K562 (cell line): ENCODE measurements around the gene MICU1. TPM values are rescaled to one million over a fixed set of nuclear protein-coding genes. Genes with fewer than 3 reads are reported as not detected.
A peak's percentile ranks its signal among the peaks of the same experiment; 100 is the strongest.

ENCODE experiments used
- ATF1 ChIP-seq, 2 experiments: fragments of 450-650 bp in 1 of 2; IDR thresholded peaks; 2 replicates each; pipeline ENCODE4 v1.6.1; 2016; ENCODE audit warnings: missing compliant biosample characterization in 1 of 2, missing genetic modification characterization in 1 of 2
- C11orf30 ChIP-seq: fragments of 450-650 bp; IDR thresholded peaks from 2 replicates; pipeline ENCODE4 v1.6.1; 2016; ENCODE audit warnings: low read depth, mild to moderate bottlenecking
- CTCF ChIP-seq, 3 experiments: IDR thresholded peaks in 2 of 3; conservative IDR thresholded peaks in 1 of 3; 2 replicates each; pipeline ENCODE4 v1.5.1; 2011 to 2012; ENCODE audit warnings: low read length in 3 of 3, mild to moderate bottlenecking in 3 of 3, control low read depth in 2 of 3, improper control_type of control experiment in 1 of 3, inconsistent platforms in 1 of 3, low read depth in 1 of 3, mixed read lengths in 1 of 3, moderate library complexity in 1 of 3; ENCODE audit not compliant: insufficient read depth in 2 of 3
- ESRRB ChIP-seq: fragments of 250-450 bp; sonication (Bioruptor Pico); IDR thresholded peaks from 2 replicates; pipeline ENCODE4 v1.5.0; 2020; ENCODE audit warnings: mild to moderate bottlenecking, moderate library complexity, borderline replicate concordance
- HCFC1 ChIP-seq: IDR thresholded peaks from 2 replicates; pipeline ENCODE4 v1.6.1; 2012; ENCODE audit warnings: low read depth, low read length, improper control_type of control experiment
- HMGXB4 ChIP-seq: sonication (generic); formaldehyde crosslinking; IDR thresholded peaks from 2 replicates; pipeline ENCODE4 v1.8.1; 2023; ENCODE audit warnings: mild to moderate bottlenecking, missing genetic modification reagents
- MECOM ChIP-seq: fragments of 250-450 bp; sonication (Bioruptor Pico); IDR thresholded peaks from 2 replicates; pipeline ENCODE4 v1.8.0; 2022; ENCODE audit warnings: inconsistent platforms
- MEF2D ChIP-seq: conservative IDR thresholded peaks from 2 replicates; pipeline ENCODE4 v1.6.1; 2016; ENCODE audit warnings: low read depth, missing genetic modification characterization, missing compliant biosample characterization
- NCOA1 ChIP-seq: fragments of 450-650 bp; IDR thresholded peaks from 2 replicates; pipeline ENCODE4 v1.6.1; 2016; ENCODE audit warnings: low read depth
- NKRF ChIP-seq: fragments of 450-650 bp; IDR thresholded peaks from 2 replicates; pipeline ENCODE4 v1.6.1; 2016; ENCODE audit warnings: borderline replicate concordance
- NUFIP1 ChIP-seq: fragments of 450-650 bp; IDR thresholded peaks from 2 replicates; pipeline ENCODE4 v1.6.1; 2018; ENCODE audit not compliant: partially characterized antibody
- RHOXF2B ChIP-seq: fragments of 250-450 bp; sonication (Bioruptor Pico); conservative IDR thresholded peaks from 2 replicates; pipeline ENCODE4 v1.5.1; 2021
- SLC30A9 ChIP-seq: fragments of 250-450 bp; sonication (Bioruptor Pico); IDR thresholded peaks from 2 replicates; pipeline ENCODE4 v1.8.0; 2022; ENCODE audit warnings: mild to moderate bottlenecking, moderate library complexity
- SMC3 ChIP-seq: conservative IDR thresholded peaks from 2 replicates; pipeline ENCODE4 v1.6.1; 2011; ENCODE audit warnings: low read depth, low read length, improper control_type of control experiment; ENCODE audit not compliant: insufficient read depth
- SRF ChIP-seq, 2 experiments: fragments of 250-450, 450-650 bp in 1 of 2; sonication (Bioruptor Pico) in 1 of 2; sonication (generic) in 1 of 2; formaldehyde crosslinking; IDR thresholded peaks; 2 replicates each; pipeline versions ENCODE4 v1.5.0 to v1.5.1; 2020 to 2022; ENCODE audit warnings: mild to moderate bottlenecking in 1 of 2, missing genetic modification reagents in 1 of 2
- TAL1 ChIP-seq: fragments of 450-650 bp; IDR thresholded peaks from 2 replicates; pipeline ENCODE4 v1.6.1; 2016; ENCODE audit warnings: mild to moderate bottlenecking
- TEAD1 ChIP-seq, 2 experiments: fragments of 450-650 bp in 1 of 2; sonication (generic) in 1 of 2; formaldehyde crosslinking; IDR thresholded peaks; 2 replicates each; pipeline versions ENCODE4 v1.4.0 to v1.8.0; 2020 to 2022; ENCODE audit warnings: mild to moderate bottlenecking in 2 of 2, missing genetic modification reagents in 1 of 2
- ZNF282 ChIP-seq: sonication (generic); formaldehyde crosslinking; IDR thresholded peaks from 2 replicates; pipeline ENCODE4 v1.8.1; 2023; ENCODE audit warnings: missing genetic modification reagents
- ZNF384 ChIP-seq: IDR thresholded peaks from 2 replicates; pipeline ENCODE4 v1.6.1; 2012; ENCODE audit warnings: low read depth, low read length, improper control_type of control experiment
- ZNF77 ChIP-seq: fragments of 250-450 bp; sonication (Bioruptor Pico); IDR thresholded peaks from 2 replicates; pipeline ENCODE4 v1.5.0; 2020
- polyA plus RNA-seq, 8 experiments: library from polyadenylated mRNA; depleted of rRNA in 4 of 8; stranded (reverse) in 5 of 8; unstranded in 3 of 8; fragments of >200 nt; fragmentation: Nextera tagmentation in 2 of 8; fragmentation: Illumina TruSeq in 1 of 8; extraction: Ambion mirVana in 2 of 8; extraction: Trizol in 1 of 8; gene quantifications; 2 replicates each; pipeline versions ENCODE4 v1.2.1 to v1.2.3, GENCODE V29; 2011 to 2014; ENCODE audit warnings: inconsistent platforms in 1 of 8, missing spikeins in 1 of 8
- total RNA-seq, 7 experiments: library from RNA; depleted of rRNA in 6 of 7; stranded (reverse); fragments of >200 nt in 6 of 7; fragmentation: Illumina TruSeq in 2 of 7; extraction: Trizol in 2 of 7; gene quantifications; 2 replicates each; pipeline versions ENCODE4 v1.2.1 to v1.2.3, GENCODE V29; 2011 to 2021; ENCODE audit warnings: low replicate concordance in 1 of 7
- TF ChIP-seq, protein P1 (sequence below): fragments of 450-650 bp; formaldehyde crosslinking; IDR thresholded peaks from 2 replicates; pipeline ENCODE4 v1.4.0; 2020; ENCODE audit warnings: mild to moderate bottlenecking, moderate library complexity

The MICU1 gene
- total and polyA plus RNA-seq, 9 of the 15 experiments (the other 6 are each of a cell fraction or from before 2014, with no cell fraction given) = 29.3 to 76.8 (median 48.4) TPM

- TF ChIP-seq, protein P1, sequence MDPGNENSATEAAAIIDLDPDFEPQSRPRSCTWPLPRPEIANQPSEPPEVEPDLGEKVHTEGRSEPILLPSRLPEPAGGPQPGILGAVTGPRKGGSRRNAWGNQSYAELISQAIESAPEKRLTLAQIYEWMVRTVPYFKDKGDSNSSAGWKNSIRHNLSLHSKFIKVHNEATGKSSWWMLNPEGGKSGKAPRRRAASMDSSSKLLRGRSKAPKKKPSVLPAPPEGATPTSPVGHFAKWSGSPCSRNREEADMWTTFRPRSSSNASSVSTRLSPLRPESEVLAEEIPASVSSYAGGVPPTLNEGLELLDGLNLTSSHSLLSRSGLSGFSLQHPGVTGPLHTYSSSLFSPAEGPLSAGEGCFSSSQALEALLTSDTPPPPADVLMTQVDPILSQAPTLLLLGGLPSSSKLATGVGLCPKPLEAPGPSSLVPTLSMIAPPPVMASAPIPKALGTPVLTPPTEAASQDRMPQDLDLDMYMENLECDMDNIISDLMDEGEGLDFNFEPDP (CRISPR knock-in tag) = peak; percentile 85; the same call in 1 of the 2 replicates
- TF ChIP-seq HCFC1 = 0 out of 2 replicates have a peak, but pooled peaks have one; percentile 15
- TF ChIP-seq NUFIP1 = no peak
- TF ChIP-seq C11orf30 = no peak
- 0 out of 4 replicates have a peak, but pooled peaks of 1 of the 2 experiments have one; percentile 6 for TF ChIP-seq TEAD1 (CRISPR knock-in tag; IDR thresholded peaks at IDR 0.05)
- no peak for TF ChIP-seq ZNF77 (CRISPR knock-in tag)
- TF ChIP-seq TAL1 = no peak
- no peak for TF ChIP-seq ZNF282 (CRISPR knock-in tag)
- TF ChIP-seq NKRF = no peak
- peak; percentile 50; the same call in 1 of the 2 replicates for TF ChIP-seq MECOM (CRISPR knock-in tag)
- TF ChIP-seq MEF2D (tag) = peak; percentile 74
- no peak for TF ChIP-seq RHOXF2B (CRISPR knock-in tag)
- no peak; a peak in 1 of 4 replicates for TF ChIP-seq SRF (CRISPR knock-in tag; IDR thresholded peaks at IDR 0.05)
- peak; percentile 54 for TF ChIP-seq ZNF384
- TF ChIP-seq SMC3 = peak; percentile 96
- TF ChIP-seq ESRRB (CRISPR knock-in tag) = no peak
- peak; percentile 93 to 98 (median 94) for TF ChIP-seq CTCF (IDR thresholded peaks at IDR 0.05 in 2 of 3, conservative IDR thresholded peaks at IDR 0.05 in 1 of 3; ENCODE audit: insufficient read depth in 2 of 3, low read depth in 1 of 3, low read length in 3 of 3)
- no peak for TF ChIP-seq SLC30A9 (CRISPR knock-in tag)
- no peak for TF ChIP-seq NCOA1
- TF ChIP-seq ATF1 (CRISPR knock-in tag; IDR thresholded peaks at IDR 0.05) = no peak
- TF ChIP-seq ATF1 (tag; IDR thresholded peaks at IDR 0.05) = peak; percentile 66
- 0 out of 2 replicates have a peak, but pooled peaks have one; percentile 21 for TF ChIP-seq HMGXB4 (CRISPR knock-in tag)
These were observed 297.6 kb downstream of the MICU1 start (continued) for GRCh38 chr10:72328045-72328828.
